ENCODE data around the gene DNASE1L3. TPM values are rescaled to one million over a fixed set of nuclear protein-coding genes. Genes with fewer than 3 reads are reported as not detected.

DNASE1L3 gene
- total RNA-seq, 6 experiments from 2014 or later = not detected

DNA sequence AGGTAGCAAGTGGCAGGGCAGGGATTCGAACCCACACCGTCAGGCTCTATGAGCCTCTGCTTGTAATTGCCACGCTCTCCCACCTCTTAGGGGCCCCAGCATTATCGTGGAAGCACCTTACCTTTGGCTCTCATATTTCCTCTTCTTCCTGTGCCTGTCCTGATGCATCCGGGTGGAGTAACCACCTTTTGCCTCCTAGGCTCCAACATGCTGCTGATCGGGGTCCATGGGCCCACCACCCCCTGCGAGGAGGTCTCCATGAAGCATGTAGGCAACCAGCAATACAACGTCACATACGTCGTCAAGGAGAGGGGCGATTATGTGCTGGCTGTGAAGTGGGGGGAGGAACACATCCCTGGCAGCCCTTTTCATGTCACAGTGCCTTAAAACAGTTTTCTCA lies 40.4 kb downstream of the DNASE1L3 start:
- Mint-ChIP-seq H3K9me3 (no peaks in the 10 kb centered on the region), H3K36me3 (ENCODE audit: low read depth) (peaks cover 23% of the 10 kb centered on the region), H3K27ac (no peak overlapping the region), H3K27me3 (ENCODE audit: insufficient read depth) (peaks cover 5% of the 10 kb centered on the region), H3K4me3 (no peak overlapping the region), H3K4me1 (ENCODE audit: low read depth) (peaks cover 31% of the 10 kb centered on the region)
- no peak for TF ChIP-seq CTCF (IDR thresholded peaks at IDR 0.05)
- DNase-seq = no peak

GRCh38 chr3:58169371-58169770 lies 41.4 kb downstream of the DNASE1L3 start:
- Mint-ChIP-seq H3K9me3 (no peaks in the 10 kb centered on the region), H3K4me3 (no peak overlapping the region), H3K27me3 (ENCODE audit: insufficient read depth) (peaks cover 5% of the 10 kb centered on the region), H3K27ac (no peak overlapping the region), H3K36me3 (ENCODE audit: low read depth) (peaks cover 23% of the 10 kb centered on the region), H3K4me1 (ENCODE audit: low read depth) (peaks cover 28% of the 10 kb centered on the region)
- TF ChIP-seq CTCF (IDR thresholded peaks at IDR 0.05) = no peak
- no peak for DNase-seq

DNA sequence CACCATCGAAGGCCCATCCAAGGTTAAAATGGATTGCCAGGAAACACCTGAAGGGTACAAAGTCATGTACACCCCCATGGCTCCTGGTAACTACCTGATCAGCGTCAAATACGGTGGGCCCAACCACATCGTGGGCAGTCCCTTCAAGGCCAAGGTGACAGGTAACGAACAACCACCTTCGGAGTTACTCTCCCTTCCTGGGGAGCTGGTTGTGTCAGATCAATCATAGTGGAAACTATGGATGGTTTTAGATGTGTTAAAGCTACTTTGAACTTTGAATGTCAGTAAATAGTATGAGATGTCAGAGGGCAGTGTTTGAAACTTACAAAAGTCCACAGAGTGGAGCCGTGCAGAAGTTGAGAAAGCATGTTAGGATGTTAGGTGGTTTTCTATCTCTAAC lies 42.3 kb downstream of the DNASE1L3 start:
- Mint-ChIP-seq H3K27ac (peak overlapping the region; percentile 81; the same call in 1 of the 2 replicates), H3K27me3 (ENCODE audit: insufficient read depth) (peaks cover 5% of the 10 kb centered on the region), H3K4me1 (ENCODE audit: low read depth) (peaks cover 36% of the 10 kb centered on the region), H3K36me3 (ENCODE audit: low read depth) (peaks cover 32% of the 10 kb centered on the region), H3K4me3 (peak overlapping the region; percentile 54; the same call in 1 of the 2 replicates), H3K9me3 (no peaks in the 10 kb centered on the region)
- TF ChIP-seq CTCF (IDR thresholded peaks at IDR 0.05) = no peak
- no peak for DNase-seq

- peak; percentile 97 for TF ChIP-seq CTCF (IDR thresholded peaks at IDR 0.05)
- H3K4me1 Mint-ChIP-seq (ENCODE audit: low read depth) = peaks cover 43% of the 10 kb centered on the region
- no peaks in the 10 kb centered on the region for H3K9me3 Mint-ChIP-seq
- peak overlapping the region; percentile 81 for H3K27ac Mint-ChIP-seq
- peak; percentile 59 for DNase-seq
- H3K4me3 Mint-ChIP-seq = peak overlapping the region; percentile 54
- peaks cover 40% of the 10 kb centered on the region for H3K36me3 Mint-ChIP-seq (ENCODE audit: low read depth)
- peaks cover 8% of the 10 kb centered on the region for H3K27me3 Mint-ChIP-seq (ENCODE audit: insufficient read depth)
Observed at GRCh38 chr3:58167431-58168351, 43.1 kb downstream of the DNASE1L3 start.

- Mint-ChIP-seq H3K27ac (0 out of 2 replicates have a peak overlapping the region, but pooled peaks have one; percentile 10), H3K9me3 (peaks cover 6% of the 10 kb centered on the region; the same call in 1 of the 2 replicates), H3K27me3 (ENCODE audit: insufficient read depth) (peaks cover 11% of the 10 kb centered on the region), H3K36me3 (ENCODE audit: low read depth) (peaks cover 63% of the 10 kb centered on the region), H3K4me1 (ENCODE audit: low read depth) (peaks cover 66% of the 10 kb centered on the region), H3K4me3 (no peak overlapping the region; the same call in 1 of the 2 replicates)
- no peak for DNase-seq
- no peak for TF ChIP-seq CTCF (IDR thresholded peaks at IDR 0.05)
Observed at GRCh38 chr3:58164906-58165821, 45.6 kb downstream of the DNASE1L3 start.

Data from HFFc6 (cell line).